ENCODE data around the gene TNFRSF14.

DNA sequence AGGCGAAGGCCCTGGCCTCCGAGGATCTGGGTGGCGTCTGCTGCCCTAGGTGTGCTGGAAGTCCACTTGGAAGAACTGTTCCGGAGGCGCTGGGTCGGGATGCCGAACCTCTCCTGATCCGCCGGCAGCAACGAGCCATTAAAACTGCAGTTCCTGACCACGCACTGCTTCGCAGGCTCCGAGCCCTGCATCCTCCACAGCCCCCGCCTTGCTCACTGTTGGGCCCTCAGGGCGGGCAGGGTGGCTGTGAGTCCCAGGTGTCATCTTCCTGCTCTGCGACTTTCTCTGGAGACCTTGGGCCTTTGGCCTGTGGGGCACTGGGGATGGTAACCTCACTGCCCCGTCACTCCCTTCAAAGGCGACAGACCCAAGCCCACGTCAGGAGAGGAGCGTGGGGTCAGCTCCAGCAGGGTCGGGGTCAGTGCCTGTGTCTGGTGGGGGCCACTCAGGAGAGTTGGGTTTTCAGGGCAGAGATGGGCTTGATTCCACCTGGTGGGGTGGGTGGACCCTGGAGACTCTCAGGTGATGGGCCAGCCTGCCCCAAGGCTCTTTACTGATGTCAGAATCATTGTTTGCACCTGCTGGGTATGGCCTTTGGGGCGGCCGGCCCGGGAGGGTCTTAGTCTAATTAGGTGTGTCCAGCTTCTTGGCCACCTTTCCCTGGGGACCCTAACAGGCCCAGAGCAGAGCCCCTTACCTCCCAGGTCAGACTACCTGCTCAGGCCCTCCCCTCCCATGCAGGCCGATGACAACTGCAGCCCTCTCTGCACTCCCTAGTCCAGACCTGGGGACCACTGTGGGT is 33.5 kb downstream of the TNFRSF14 start:
- TF ChIP-seq ISL1 (CRISPR knock-in tag; IDR thresholded peaks at IDR 0.05) = no peak
- TF ChIP-seq, protein P1, sequence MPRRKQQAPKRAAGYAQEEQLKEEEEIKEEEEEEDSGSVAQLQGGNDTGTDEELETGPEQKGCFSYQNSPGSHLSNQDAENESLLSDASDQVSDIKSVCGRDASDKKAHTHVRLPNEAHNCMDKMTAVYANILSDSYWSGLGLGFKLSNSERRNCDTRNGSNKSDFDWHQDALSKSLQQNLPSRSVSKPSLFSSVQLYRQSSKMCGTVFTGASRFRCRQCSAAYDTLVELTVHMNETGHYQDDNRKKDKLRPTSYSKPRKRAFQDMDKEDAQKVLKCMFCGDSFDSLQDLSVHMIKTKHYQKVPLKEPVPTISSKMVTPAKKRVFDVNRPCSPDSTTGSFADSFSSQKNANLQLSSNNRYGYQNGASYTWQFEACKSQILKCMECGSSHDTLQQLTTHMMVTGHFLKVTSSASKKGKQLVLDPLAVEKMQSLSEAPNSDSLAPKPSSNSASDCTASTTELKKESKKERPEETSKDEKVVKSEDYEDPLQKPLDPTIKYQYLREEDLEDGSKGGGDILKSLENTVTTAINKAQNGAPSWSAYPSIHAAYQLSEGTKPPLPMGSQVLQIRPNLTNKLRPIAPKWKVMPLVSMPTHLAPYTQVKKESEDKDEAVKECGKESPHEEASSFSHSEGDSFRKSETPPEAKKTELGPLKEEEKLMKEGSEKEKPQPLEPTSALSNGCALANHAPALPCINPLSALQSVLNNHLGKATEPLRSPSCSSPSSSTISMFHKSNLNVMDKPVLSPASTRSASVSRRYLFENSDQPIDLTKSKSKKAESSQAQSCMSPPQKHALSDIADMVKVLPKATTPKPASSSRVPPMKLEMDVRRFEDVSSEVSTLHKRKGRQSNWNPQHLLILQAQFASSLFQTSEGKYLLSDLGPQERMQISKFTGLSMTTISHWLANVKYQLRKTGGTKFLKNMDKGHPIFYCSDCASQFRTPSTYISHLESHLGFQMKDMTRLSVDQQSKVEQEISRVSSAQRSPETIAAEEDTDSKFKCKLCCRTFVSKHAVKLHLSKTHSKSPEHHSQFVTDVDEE (CRISPR knock-in tag; IDR thresholded peaks at IDR 0.05) = no peak
- TF ChIP-seq RARB (CRISPR knock-in tag; IDR thresholded peaks at IDR 0.05) = no peak
- no peak for TF ChIP-seq CSDC2 (CRISPR knock-in tag; IDR thresholded peaks at IDR 0.05)
- no peak for TF ChIP-seq ZFP3 (CRISPR knock-in tag; IDR thresholded peaks at IDR 0.05)
- TF ChIP-seq ZNF70 (CRISPR knock-in tag; IDR thresholded peaks at IDR 0.05) = no peak
- TF ChIP-seq, protein P2, sequence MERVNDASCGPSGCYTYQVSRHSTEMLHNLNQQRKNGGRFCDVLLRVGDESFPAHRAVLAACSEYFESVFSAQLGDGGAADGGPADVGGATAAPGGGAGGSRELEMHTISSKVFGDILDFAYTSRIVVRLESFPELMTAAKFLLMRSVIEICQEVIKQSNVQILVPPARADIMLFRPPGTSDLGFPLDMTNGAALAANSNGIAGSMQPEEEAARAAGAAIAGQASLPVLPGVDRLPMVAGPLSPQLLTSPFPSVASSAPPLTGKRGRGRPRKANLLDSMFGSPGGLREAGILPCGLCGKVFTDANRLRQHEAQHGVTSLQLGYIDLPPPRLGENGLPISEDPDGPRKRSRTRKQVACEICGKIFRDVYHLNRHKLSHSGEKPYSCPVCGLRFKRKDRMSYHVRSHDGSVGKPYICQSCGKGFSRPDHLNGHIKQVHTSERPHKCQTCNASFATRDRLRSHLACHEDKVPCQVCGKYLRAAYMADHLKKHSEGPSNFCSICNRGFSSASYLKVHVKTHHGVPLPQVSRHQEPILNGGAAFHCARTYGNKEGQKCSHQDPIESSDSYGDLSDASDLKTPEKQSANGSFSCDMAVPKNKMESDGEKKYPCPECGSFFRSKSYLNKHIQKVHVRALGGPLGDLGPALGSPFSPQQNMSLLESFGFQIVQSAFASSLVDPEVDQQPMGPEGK (CRISPR knock-in tag; IDR thresholded peaks at IDR 0.05; ENCODE audit: borderline replicate concordance) = no peak
- TF ChIP-seq, protein P3, sequence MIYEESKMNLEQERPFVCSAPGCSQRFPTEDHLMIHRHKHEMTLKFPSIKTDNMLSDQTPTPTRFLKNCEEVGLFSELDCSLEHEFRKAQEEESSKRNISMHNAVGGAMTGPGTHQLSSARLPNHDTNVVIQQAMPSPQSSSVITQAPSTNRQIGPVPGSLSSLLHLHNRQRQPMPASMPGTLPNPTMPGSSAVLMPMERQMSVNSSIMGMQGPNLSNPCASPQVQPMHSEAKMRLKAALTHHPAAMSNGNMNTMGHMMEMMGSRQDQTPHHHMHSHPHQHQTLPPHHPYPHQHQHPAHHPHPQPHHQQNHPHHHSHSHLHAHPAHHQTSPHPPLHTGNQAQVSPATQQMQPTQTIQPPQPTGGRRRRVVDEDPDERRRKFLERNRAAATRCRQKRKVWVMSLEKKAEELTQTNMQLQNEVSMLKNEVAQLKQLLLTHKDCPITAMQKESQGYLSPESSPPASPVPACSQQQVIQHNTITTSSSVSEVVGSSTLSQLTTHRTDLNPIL (CRISPR knock-in tag; IDR thresholded peaks at IDR 0.05; ENCODE audit: low read depth) = no peak
- TF ChIP-seq SNAI2 (CRISPR knock-in tag; IDR thresholded peaks at IDR 0.05) = no peak
- TF ChIP-seq TOX (CRISPR knock-in tag; IDR thresholded peaks at IDR 0.05; ENCODE audit: borderline replicate concordance) = no peak
- TF ChIP-seq ESRRG (CRISPR knock-in tag; IDR thresholded peaks at IDR 0.05) = no peak
- TF ChIP-seq ZNF8 (CRISPR knock-in tag; IDR thresholded peaks at IDR 0.05) = no peak
- no peak for TF ChIP-seq ZFP30 (CRISPR knock-in tag; IDR thresholded peaks at IDR 0.05)

Measured in SK-N-SH treated with all-trans-retinoic acid at 6 μM for 48 hours (cell line).